Activated naive CD8-positive, alpha-beta T cell (primary cell): ENCODE results near the gene TRAF3.

Experiments used
- H3K27ac Mint-ChIP-seq: one replicate; pipeline ENCODE4 v1.8.0; 2021; ENCODE audit warnings: mixed read lengths
- H3K27me3 Mint-ChIP-seq: one replicate; pipeline ENCODE4 v1.8.0; 2021; ENCODE audit warnings: mixed read lengths
- H3K36me3 Mint-ChIP-seq: one replicate; pipeline ENCODE4 v1.8.0; 2021; ENCODE audit warnings: mixed read lengths
- H3K4me1 Mint-ChIP-seq: one replicate; pipeline ENCODE4 v1.8.0; 2021; ENCODE audit warnings: low read depth, mixed read lengths
- H3K4me3 Mint-ChIP-seq: one replicate; pipeline ENCODE4 v1.8.0; 2021; ENCODE audit warnings: mild to moderate bottlenecking, mixed read lengths
- H3K9me3 Mint-ChIP-seq: one replicate; pipeline ENCODE4 v1.8.0; 2021; ENCODE audit warnings: low read depth, mixed read lengths

Gene TRAF3

DNA sequence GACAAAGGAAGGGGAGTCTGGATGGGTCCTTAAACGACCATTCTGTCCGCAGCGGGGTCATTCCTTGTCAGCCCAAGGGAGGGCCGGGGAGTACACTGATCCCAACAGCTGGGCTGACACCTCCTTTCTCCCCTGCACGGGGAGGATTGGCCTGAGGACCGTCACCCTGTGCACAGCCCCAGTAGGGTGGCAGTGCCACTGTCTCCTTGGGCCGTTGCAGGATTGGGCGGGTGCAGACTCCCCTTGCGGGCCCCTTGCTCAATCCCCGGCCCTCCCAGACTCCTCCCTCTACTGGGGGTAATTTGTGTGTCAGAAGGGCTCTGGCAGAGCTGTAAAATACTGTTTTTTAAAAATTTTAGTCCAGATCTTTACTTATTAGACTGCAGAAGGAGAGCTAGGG, 132.7 kb downstream of the TRAF3 start:
- Mint-ChIP-seq H3K27me3 (no peaks in the 10 kb centered on the region), H3K36me3 (peaks cover 2% of the 10 kb centered on the region), H3K27ac (no peak overlapping the region), H3K4me3 (no peak overlapping the region), H3K9me3 (no peaks in the 10 kb centered on the region), H3K4me1 (no peaks in the 10 kb centered on the region)

DNA sequence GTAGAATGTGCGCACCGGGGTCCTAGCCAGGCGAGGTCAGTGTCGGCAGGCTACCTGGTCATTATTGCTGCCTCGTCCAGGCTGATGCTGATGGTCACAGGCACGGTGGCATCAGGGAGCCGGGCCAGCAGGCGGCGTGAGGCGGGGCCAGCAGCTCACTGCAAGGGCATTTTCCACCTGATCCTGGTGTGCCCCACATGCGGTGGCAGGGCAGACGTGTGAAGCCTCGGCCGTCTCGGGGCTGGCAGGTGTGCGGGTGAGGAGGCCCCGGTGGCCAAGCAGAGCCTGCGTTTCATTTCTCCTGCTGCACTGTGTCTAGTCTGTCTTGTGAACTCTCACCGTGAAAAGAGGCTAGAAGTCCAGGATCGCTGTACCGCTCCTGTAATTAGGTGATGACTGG, 133.2 kb downstream of the TRAF3 start:
- no peaks in the 10 kb centered on the region for H3K27me3 Mint-ChIP-seq
- H3K27ac Mint-ChIP-seq, result no peak overlapping the region
- no peaks in the 10 kb centered on the region for H3K36me3 Mint-ChIP-seq
- no peaks in the 10 kb centered on the region for H3K4me1 Mint-ChIP-seq
- no peak overlapping the region for H3K4me3 Mint-ChIP-seq
- H3K9me3 Mint-ChIP-seq, result no peaks in the 10 kb centered on the region

DNA sequence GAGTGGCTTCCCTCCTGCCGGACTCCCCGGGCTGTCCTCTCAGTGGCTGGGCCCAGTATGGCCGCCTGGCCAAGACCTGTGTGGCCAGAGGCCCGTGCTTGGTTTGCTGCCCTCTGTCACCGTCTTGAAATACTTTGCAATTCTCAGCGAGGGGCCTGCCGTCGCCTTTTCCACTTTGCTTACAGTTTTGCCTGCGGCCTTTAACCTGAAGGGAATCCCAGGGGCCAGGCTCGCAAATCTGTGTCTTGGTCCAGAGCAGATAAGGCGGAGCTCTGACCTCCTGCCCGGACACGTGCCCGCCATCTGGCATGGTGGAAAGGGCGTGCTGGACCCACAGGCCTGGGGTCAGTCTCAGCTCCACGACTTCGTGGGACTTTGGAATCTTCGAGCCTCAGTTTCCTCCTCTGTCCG, 134.3 kb downstream of the TRAF3 start:
- no peaks in the 10 kb centered on the region for H3K36me3 Mint-ChIP-seq
- no peaks in the 10 kb centered on the region for H3K9me3 Mint-ChIP-seq
- H3K27ac Mint-ChIP-seq, result no peak overlapping the region
- H3K4me1 Mint-ChIP-seq, result no peaks in the 10 kb centered on the region
- H3K27me3 Mint-ChIP-seq, result no peaks in the 10 kb centered on the region
- no peak overlapping the region for H3K4me3 Mint-ChIP-seq

DNA sequence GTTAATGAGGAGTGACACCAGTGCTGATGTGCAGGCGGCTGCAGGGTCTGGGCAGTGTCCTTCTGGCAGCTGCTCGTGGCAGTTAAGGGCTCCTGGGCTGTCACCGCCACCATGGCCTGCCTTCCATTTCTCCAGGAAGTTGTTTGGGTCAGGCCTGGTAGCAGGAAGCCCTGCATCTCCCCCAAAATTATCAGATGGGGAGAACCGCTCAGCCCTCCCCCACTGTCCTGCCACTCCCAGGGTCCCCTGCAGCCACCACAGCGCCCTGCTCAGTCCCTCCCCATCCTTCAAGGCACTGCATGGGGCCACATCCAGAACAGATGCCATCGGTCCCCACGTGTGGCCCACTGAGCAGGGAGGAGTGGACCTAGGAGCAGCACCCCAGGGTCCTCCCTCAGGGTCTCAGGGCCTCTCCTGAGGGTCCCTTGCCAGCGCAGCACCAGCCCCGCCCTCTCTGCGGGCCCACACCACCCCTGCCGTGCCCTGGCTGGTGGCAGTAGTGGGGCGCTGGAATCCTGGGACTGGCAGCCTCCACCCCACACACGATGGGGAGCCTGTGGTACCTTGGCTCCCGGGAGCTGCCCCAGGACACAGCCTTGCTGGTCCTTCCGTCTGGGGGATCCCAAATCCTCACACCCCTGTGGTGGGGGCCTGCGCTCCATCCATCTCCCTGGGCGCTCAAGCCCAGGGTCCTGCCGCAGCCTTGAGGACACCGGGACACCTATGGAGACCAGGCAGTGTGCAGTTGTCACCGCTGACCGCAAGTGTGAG, 134.9 kb downstream of the TRAF3 start:
- no peak overlapping the region for H3K4me3 Mint-ChIP-seq
- no peaks in the 10 kb centered on the region for H3K4me1 Mint-ChIP-seq
- no peaks in the 10 kb centered on the region for H3K27me3 Mint-ChIP-seq
- no peaks in the 10 kb centered on the region for H3K9me3 Mint-ChIP-seq
- no peak overlapping the region for H3K27ac Mint-ChIP-seq
- H3K36me3 Mint-ChIP-seq, result no peaks in the 10 kb centered on the region

DNA sequence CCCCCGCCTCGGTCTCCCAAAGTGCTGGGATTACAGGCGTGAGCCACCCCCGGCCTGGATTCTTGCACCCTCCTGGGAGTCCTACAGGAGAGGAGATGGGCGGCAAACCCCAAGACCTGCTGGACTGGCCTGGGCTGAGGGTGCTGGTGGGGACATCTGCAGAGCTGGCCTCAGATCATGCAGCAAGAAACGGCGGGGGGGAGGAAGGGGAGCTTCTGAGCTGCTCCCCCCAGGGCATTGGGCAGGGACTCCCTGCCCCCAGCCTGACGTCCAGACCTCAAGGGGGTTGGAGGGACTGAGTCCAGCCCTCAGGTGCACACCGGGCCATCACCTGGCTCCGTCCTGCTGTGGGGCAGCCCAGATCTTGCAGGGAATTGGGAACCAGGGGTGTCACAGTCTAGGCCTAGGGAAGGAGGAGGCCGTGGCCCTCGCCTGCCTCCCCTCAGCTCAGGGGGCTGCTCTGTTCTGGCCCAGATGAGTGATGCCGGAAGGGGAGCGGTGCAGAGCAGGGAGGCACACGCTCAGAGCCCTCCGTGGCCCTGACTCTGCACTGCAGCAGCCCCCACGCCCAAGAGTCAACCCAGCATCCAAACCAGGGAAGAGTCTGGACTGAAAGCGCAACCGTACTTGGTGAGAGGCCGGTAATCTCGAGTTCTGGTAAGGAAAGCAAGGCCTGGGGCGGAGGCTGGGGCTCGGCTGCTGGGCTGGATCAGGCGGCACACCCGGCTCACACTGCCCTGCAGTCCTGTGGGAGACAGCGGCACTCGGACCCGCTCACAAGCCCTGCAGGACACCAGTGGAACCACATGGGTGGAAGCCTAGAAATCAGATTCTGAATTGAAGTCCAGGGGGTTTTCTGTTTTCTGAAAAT, 136.3 kb downstream of the TRAF3 start:
- Mint-ChIP-seq H3K4me1 (no peaks in the 10 kb centered on the region), H3K36me3 (no peaks in the 10 kb centered on the region), H3K27me3 (no peaks in the 10 kb centered on the region), H3K27ac (no peak overlapping the region), H3K4me3 (no peak overlapping the region), H3K9me3 (no peaks in the 10 kb centered on the region)

DNA sequence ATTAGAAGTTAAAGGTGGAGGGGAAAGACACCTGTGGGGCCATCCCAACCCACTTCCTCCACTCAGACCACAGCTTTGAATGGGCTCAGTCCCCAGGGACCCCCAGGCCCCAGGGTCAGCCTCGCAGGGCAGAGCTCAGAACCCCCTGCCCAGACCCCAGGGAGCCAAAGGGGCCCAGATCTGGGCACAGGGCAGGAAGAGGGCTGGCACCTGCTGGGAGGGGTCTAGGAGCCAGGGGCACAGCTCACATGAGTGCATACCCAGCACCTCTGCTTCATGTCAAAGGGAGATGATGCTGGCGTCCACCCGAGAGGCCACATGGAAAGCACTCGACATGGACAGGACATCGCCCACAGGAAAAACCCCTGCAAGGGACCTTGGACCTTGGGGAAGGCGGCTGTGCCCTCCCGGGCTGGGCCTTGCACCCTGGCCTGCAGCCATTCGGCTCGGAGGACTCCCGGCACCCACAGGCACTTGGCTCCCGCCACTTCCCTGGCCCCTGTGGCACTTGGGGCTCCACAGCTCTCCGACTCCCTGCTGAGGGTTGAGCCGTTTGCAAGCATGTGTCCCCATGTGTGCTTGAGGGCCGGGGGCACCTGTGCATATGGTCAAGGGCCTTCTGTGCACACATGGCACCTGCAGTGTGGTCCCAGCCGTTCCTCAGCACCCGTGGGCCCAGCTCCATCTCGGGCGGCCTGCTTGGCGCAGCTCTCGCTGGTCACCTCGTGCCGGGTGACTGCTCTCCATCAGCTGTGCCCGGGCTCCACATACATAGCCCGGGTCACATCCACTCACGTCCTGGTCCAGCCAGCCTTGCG, 137.4 kb downstream of the TRAF3 start:
- no peaks in the 10 kb centered on the region for H3K9me3 Mint-ChIP-seq
- no peaks in the 10 kb centered on the region for H3K4me1 Mint-ChIP-seq
- H3K4me3 Mint-ChIP-seq, result no peak overlapping the region
- no peaks in the 10 kb centered on the region for H3K36me3 Mint-ChIP-seq
- no peaks in the 10 kb centered on the region for H3K27me3 Mint-ChIP-seq
- no peak overlapping the region for H3K27ac Mint-ChIP-seq

DNA sequence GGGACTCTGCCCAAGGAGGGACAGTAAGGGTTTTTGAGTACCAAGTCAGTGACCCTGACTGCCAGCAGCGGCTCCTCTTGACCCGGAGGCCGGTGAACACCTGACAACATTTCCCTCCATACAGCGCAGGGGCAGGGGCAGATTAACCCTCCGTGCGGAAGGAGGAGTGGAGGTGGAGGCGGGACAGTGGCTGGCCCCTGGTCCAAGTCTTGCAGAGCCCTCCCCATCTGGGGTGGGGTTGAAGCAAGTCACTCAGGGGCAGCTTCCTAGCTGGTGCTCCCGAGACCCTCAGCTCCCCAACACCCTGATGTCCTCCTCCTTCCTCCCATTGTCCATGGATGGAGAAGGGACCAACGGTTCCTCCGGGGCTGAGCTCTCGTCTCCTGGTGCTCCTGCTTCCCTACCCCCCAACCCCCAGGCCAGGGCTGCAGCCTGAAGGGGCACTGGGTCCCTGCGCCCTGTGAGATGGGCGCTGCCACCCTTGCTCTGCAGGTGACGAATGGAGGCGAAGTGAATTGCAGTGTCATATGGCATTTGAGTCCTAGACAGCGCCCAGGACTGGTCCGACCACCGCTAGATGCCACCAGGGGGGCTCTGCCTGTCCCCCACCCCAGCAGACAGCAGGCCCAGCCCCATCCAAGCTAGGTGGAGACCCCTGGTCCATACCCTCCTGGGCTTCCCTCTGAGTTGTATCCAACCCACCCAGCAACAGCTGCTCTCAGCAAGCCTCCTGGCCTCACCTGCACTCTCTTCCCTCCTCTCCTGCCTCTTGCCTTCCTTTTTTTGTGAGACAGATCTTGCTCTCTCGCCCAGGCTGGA, 138.3 kb downstream of the TRAF3 start:
- H3K9me3 Mint-ChIP-seq, result no peaks in the 10 kb centered on the region
- no peaks in the 10 kb centered on the region for H3K27me3 Mint-ChIP-seq
- H3K27ac Mint-ChIP-seq, result peak overlapping the region; percentile 50
- H3K4me1 Mint-ChIP-seq, result no peaks in the 10 kb centered on the region
- H3K4me3 Mint-ChIP-seq, result no peak overlapping the region
- H3K36me3 Mint-ChIP-seq, result no peaks in the 10 kb centered on the region

DNA sequence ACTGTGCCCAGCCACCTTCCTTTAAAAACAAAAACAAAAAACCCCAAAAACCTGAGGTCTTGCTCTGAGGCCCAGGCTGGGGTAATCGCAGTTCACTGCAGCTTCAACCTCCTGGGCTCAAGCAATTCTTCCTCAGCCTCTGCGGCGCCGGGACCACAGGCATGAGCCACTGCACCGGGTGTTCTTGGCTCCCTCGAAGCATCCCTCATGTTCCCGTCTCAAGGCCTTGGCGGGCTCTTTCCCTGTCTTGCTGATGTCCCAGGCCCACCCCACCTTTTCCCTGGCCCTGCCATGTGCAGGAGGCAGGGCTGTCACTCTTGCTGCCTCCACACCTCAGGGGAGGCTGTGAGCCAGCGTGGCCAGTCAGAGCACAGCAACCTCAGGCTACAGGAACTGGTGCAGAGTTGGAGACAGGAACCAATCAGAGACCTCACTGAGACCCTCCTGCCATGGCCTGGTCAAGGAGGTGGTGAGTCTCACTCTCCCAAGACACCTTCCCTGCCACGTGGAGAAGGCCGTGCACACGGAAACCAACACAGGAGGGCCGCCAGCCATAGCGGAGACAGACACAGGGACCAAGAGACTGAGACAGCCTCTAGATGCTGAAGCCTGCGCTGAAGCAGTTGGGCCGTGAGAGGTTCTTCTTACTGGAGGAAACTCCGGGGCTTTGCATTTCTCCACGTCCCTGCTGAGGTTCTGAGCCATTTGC, 139.3 kb downstream of the TRAF3 start:
- no peak overlapping the region for H3K4me3 Mint-ChIP-seq
- no peaks in the 10 kb centered on the region for H3K9me3 Mint-ChIP-seq
- no peaks in the 10 kb centered on the region for H3K36me3 Mint-ChIP-seq
- no peaks in the 10 kb centered on the region for H3K27me3 Mint-ChIP-seq
- no peaks in the 10 kb centered on the region for H3K4me1 Mint-ChIP-seq
- H3K27ac Mint-ChIP-seq, result no peak overlapping the region

DNA sequence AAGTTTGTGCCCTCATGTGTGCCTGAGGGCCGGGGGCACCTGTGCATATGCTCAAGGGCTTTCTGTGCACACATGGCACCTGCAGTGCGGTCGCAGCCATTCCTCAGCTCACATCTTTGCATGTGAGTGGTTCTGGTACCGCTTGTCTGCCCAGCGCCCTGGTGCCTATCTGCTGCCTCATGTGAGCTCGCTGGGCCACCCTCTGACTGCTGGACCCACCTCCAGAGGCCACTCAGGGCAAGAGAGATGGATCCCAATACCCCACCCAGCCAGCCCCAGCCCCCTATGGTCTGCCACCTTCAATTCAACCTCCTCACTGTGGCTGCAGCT, 139.8 kb downstream of the TRAF3 start:
- Mint-ChIP-seq H3K4me1 (no peaks in the 10 kb centered on the region), H3K27ac (no peak overlapping the region), H3K27me3 (no peaks in the 10 kb centered on the region), H3K36me3 (no peaks in the 10 kb centered on the region), H3K4me3 (no peak overlapping the region), H3K9me3 (no peaks in the 10 kb centered on the region)

DNA sequence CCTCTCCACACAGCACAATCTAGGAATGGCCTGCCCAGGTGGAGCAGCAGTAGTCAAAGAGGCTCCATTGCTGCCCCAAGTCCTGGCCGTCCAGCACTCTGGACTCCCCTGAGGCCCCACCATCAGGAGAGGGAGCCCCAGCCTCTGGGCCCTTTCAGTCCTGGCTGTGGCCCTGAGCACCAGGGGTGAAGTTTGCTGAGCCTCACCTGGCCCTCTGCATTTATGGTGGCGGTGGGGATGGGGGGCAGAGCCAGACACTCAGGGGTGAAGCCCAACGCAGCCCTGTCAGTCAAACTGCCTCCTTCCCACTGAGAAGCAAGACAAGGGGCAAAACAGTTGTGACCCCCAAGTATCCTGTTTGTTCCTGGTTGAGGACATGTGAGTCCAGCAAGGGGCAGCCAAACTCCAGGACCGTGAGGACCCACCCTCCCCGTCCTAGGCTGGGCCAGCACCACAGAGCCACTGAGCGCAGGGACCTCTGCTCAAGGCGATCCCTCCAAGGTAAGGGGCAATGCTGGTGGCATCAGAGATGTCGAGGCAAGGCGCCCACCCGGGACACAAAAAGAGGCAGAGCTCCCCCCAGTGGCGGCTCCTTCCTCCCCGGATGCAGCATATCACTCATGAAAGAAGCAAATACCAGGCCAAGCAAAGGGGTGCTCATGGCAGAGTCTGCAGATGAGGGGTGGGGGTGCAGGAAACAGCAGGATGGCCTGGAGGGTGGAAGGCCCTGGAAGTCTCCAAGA, 140.4 kb downstream of the TRAF3 start:
- Mint-ChIP-seq H3K27ac (no peak overlapping the region), H3K4me3 (no peak overlapping the region), H3K27me3 (no peaks in the 10 kb centered on the region), H3K4me1 (no peaks in the 10 kb centered on the region), H3K36me3 (no peaks in the 10 kb centered on the region), H3K9me3 (no peaks in the 10 kb centered on the region)

DNA sequence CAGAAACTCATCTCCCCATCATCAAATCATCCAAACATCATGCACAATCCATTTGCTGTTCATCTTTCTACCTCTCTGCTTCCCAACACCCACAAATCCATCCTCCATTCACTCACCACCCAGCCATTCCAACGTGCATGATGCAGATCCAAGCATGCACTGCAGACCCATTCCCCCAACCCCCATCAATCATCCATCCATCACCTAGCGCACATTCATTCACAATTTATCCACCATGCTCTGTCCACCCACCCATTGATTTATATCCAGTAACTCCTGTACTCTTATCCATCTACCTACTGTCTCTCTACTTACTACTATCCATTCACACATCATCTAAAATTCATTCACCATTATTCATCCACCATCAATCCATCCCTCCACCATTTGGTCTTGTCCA, 141.2 kb downstream of the TRAF3 start:
- no peak overlapping the region for H3K27ac Mint-ChIP-seq
- no peak overlapping the region for H3K4me3 Mint-ChIP-seq
- H3K27me3 Mint-ChIP-seq, result no peaks in the 10 kb centered on the region
- H3K4me1 Mint-ChIP-seq, result peaks cover 4% of the 10 kb centered on the region
- H3K9me3 Mint-ChIP-seq, result no peaks in the 10 kb centered on the region
- no peaks in the 10 kb centered on the region for H3K36me3 Mint-ChIP-seq

DNA sequence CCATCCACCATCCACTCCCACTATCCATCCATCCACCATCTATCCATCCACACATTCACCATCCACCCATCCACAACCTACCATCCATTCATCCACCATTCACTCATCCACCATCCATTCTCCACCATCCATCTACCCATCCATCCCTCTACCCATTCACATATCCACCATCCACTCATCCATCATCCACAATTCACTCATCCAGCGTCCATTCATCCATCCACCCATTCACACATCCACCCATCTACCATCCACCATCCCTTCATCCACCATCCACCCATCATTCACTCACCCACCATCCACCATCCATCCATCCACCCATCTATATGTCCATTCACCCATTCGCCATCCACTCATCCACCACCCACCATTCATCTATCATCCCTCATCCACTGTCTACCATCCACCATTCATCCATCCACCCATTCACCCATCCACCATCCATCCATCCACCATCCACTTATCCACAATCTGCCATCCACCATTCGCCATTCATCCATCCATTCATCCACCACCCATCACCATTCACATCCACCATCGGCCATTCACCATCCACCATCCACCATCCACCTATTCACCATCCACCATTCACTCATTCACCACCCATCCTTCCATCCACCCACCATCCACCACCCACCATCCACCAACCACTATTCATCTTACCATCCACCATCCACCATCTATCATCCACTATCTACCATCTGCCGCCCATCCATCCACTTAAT, 143.2 kb downstream of the TRAF3 start:
- Mint-ChIP-seq H3K4me1 (peaks cover 9% of the 10 kb centered on the region), H3K9me3 (no peaks in the 10 kb centered on the region), H3K27ac (no peak overlapping the region), H3K36me3 (no peaks in the 10 kb centered on the region), H3K4me3 (no peak overlapping the region), H3K27me3 (no peaks in the 10 kb centered on the region)

DNA sequence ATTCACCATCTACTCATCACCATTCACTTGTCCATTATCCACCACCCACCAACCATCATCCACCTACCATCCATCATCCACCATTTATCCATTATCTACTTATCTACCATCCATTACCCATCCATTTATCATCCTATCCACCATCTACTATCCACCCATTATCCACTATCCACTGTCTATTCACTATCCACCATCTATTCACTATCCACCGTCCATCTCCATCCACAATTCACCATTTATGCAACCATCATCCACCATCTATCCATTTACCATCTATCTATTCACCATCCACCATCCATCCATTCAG, 143.7 kb downstream of the TRAF3 start:
- Mint-ChIP-seq H3K27me3 (peaks cover 2% of the 10 kb centered on the region), H3K9me3 (no peaks in the 10 kb centered on the region), H3K27ac (no peak overlapping the region), H3K4me3 (no peak overlapping the region), H3K4me1 (peaks cover 11% of the 10 kb centered on the region), H3K36me3 (no peaks in the 10 kb centered on the region)
